Activated CD8-positive, alpha-beta memory T cell treated with anti-CD3 and anti-CD28 coated beads, Interleukin-2, amount 50 U/mL, for 1 hour (primary cell): ENCODE data around the gene ADCY9.

Experiments used
- DNase-seq: peaks from one replicate; pipeline ENCODE4 v3.0.0-alpha.2; 2020; ENCODE audit errors: extremely low read depth

Gene ADCY9

DNA sequence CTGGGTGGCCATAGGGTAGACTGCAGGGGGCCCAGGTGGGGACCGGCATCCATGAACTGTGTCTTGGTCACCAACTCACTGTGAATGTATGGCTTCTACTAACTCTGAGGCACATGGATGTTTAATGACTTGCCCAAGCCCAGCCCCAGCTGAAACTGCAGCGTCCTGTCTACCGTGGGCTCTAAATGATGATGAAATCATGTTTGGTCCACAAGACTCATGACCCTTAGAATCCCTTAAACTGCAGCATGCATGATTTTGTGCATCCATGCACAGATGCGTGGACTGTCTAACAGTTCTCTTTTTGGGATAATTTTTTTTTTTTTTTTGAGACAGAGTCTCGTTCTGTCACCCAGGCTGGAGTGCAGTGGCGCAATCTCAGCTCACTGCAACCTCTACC lies 203.3 kb downstream of the ADCY9 start:
- no peak for DNase-seq
